CD4-positive, alpha-beta T cell treated with Interleukin-12 subunit alpha and Interleukin-12 subunit beta, for 1 hour (primary cell): ENCODE results near the gene MTHFD2L.
"Not testable (repeated sequence)": the region's sequence is repeated elsewhere in the genome, so short reads cannot be mapped to it uniquely, and the experiment has no call there.

Experiments used
- DNase-seq: peaks from one replicate; pipeline ENCODE4 v3.0.0-alpha.2; 2020

The MTHFD2L gene

GRCh38 chr4:74157561-74158465 is at the start of gene MTHFD2L:
Gene MTHFD2L, plus strand, starts transcription at chr4:74158118. Its CDS starts 21 bp downstream, at chr4:74158139.
- DNase-seq, result peak; percentile 79

- no peak for DNase-seq
These were observed 49.3 kb upstream of the MTHFD2L start for GRCh38 chr4:74108457-74109115.

DNA sequence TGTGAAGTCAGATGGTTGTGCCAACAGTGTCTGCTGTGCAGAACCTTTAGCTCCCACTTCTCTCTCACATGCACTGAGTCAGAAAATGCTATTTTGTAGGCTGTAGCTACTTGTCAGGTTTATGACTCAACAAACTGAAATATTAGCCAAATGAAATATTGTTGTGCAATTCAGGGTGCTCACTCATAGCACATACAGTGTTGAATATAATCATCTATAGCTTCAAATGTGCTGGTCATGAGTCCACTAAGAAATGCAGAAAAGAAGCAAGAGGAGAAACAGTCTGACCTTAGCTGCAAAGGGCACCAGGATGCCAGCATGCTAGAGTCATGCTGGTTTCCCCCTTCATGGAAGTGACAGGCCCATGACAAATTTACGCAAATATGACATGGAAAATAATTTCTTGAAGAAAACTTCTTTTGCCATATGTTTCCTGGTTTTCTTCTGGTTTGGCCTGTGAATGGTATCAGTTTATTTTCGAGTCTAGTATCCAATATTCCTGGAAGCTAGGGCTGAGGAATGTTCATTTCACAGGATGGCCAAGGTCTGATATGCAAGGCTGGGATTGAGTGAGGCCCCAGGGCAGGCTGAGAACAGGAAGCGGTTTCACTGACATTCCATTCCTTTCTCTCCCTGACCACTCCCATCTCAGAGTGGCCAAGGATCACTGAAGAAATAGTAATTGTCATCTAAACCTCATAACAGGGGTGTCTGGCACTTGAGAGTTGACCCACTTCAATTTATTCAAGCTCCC is 48.6 kb upstream of the MTHFD2L start:
- DNase-seq, result no peak

- no peak for DNase-seq
These were observed 47.9 kb upstream of the MTHFD2L start for GRCh38 chr4:74109870-74110605.

GRCh38 chr4:74110670-74111069 is 47.2 kb upstream of the MTHFD2L start:
- no peak for DNase-seq

DNA sequence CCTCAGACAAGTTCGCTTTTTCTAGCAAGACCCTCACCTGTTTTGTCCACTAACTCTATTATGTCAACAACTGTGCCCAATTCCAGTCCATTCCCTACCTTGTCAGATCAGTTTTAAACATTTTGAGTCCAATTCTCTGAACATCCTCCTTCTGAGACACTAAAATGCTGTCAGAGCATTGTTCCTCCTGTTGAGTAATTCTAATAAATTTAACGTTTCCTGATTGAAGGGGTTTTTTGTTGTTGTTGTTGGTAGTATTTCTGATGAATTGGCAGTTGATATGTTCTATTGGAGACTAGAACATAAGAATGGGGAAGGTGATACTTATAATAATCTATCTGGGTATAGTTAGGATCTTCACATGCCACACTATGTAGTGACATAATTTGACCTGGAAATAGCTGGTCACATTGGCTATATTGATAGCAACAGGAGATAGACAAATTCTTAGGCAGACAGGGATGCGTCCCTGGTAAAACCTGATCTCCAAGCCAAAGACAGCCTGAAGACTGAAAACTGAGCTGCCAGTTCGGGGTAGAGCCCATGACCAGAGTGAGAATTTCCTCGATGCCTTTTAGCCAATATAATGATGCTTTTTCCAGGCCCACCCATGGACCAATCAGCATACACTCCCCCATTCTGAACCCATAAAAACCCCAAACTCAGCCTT is 46.5 kb upstream of the MTHFD2L start:
- DNase-seq, result no peak

- DNase-seq, result no peak
These were observed 45.9 kb upstream of the MTHFD2L start for GRCh38 chr4:74111990-74112389.

- DNase-seq, result no peak
These were observed 45.4 kb upstream of the MTHFD2L start for GRCh38 chr4:74112399-74113105.

GRCh38 chr4:74114234-74114633 is 43.7 kb upstream of the MTHFD2L start:
- DNase-seq, result no peak

GRCh38 chr4:74117024-74117534 is 40.8 kb upstream of the MTHFD2L start:
- no peak for DNase-seq

DNA sequence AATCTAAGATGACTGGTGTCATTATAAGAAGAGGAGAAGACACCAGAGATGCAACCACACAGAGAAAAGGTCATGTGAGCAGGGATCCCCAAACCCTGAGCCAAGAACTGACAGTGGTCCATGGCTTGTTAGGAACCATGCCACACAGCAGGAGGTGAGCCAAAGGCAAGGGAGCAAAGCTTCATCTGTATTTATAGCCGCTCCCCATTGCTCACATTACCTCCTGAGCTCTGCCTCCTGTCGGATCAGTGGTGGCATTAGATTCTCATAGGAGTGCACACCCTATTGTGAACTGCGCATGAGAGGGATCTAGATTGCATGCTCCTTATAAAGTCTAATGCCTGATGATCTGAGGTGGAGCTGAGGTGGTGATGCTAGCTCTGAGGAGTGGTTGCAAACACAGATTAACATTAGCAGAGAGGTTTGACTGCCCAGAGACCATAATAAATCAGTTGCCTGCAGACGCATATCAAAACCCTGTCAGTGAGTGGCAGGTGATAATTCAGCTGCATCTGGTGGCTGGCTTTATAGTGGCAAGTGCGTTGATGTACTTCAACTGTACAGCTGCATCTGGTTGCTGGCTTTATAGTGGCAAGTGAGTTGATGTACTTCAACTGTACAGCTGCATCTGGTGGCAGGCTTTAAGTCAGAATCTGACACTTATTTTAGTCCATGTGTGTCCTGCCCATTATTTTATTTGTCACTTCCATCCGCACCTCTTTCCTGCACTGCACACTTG is 39.1 kb upstream of the MTHFD2L start:
- no peak for DNase-seq

DNA sequence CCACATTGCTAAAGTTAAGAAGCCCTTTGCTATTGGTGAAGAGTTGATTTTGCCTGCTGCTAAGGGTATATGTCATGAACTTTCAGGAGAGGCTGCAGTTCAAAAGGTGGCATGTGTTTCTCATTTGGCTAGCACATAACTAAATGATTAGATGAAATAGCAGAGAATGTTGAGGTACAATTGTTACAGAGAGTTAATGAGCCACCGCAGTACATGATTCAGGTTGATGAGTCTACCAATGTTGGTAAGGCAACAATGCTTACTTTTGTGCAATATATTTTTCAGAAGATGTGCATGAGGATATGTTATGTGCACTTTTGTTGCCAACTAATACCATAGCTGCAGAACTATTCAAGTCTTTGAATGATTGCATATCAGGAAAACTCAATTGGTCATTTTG is 37.8 kb upstream of the MTHFD2L start:
- DNase-seq, result no peak

GRCh38 chr4:74121643-74122579 is 36.0 kb upstream of the MTHFD2L start:
- no peak for DNase-seq

- DNase-seq, result no peak
These were observed 34.7 kb upstream of the MTHFD2L start for GRCh38 chr4:74123065-74123728.

- DNase-seq, result no peak
These were observed 32.9 kb upstream of the MTHFD2L start for GRCh38 chr4:74125029-74125428.

DNA sequence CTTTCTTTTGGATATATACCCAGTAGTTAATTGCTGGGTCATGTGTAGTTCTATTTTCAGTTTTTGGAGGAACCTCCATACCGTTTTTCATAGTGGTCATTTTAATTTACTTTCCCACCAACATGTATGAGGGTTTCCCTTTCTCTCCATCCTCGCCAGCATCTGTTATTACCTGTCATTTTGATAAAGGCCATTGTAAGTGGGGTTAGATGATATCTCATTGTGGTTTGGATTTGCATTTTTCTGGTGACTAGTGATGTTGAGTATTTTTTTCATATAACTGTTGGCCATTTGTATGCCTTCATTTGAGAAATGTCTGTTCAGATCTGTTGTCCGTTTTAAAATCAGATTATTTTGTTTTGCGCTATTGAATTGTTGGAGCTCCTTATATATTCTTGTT is 30.2 kb upstream of the MTHFD2L start:
- DNase-seq, result no peak

DNA sequence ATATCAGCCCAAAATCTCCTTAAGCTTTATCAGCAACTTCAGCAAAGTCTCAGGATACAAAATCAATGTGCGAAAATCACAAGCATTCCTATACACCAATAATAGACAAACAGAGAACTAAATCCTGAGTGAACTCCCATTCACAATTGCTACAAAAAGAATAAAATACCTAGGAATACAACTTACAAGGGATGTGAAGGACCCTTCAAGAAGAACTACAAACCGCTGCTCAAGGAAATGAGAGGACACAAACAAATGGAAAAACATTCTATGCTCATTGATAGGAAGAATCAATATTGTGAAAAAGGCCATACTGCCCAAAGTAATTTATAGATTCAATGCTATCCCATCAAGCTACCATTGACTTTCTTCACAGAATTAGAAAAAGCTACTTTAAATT is 27.1 kb upstream of the MTHFD2L start:
- DNase-seq, result not testable (repeated sequence)

- not testable (repeated sequence) for DNase-seq
These were observed 25.7 kb upstream of the MTHFD2L start for GRCh38 chr4:74132188-74132587.

- no peak for DNase-seq
These were observed 25.0 kb upstream of the MTHFD2L start for GRCh38 chr4:74132944-74133343.
